ENCODE data around the gene APLN. TPM values are rescaled to one million over a fixed set of nuclear protein-coding genes. Genes with fewer than 3 reads are reported as not detected.

Gene APLN
- total and polyA plus RNA-seq, 9 of the 15 experiments (the other 6 are each of a cell fraction or from before 2014, with no cell fraction given): 0.04 to 0.06 TPM; not detected in 7

- ChIA-PET POLR2A (no interaction called here), CTCF (ENCODE audit: low intra/inter-chr PET ratio) (no interaction called here)
- Histone ChIP-seq H3K27ac (ENCODE audit: extremely low read depth, low read depth, low read length) (no peak overlapping the region), H3K27me3 (ENCODE audit: control insufficient read depth in 2 of 2, insufficient read depth in 2 of 2, low read length in 2 of 2) (peaks cover 5 to 45% of the 10 kb centered on the region in 2 experiments), H2AFZ (ENCODE audit: low read depth, low read length) (no peak overlapping the region), H3K4me2 (ENCODE audit: insufficient read depth, low read length) (no peak overlapping the region), H4K20me1 (replicated peaks; ENCODE audit: control insufficient read depth, insufficient read depth, low read length) (no peaks in the 10 kb centered on the region), H3K36me3 (ENCODE audit: control insufficient read depth, insufficient read depth, low read length) (no peaks in the 10 kb centered on the region), H3K9me3 (replicated peaks; ENCODE audit: control insufficient read depth, insufficient read depth, low read depth, low read length) (no peaks in the 10 kb centered on the region), H3K79me2 (ENCODE audit: control insufficient read depth, insufficient read depth, low read length) (no peaks in the 10 kb centered on the region), H3K9me1 (ENCODE audit: control insufficient read depth, insufficient read depth, low read length) (no peaks in the 10 kb centered on the region), H3K9ac (ENCODE audit: insufficient read depth in 1 of 2, low read depth in 2 of 2, low read length in 2 of 2) (no peak overlapping the region), H3K4me3 (no peak overlapping the region), H3K4me1 (replicated peaks in 1 of 2; ENCODE audit: control insufficient read depth in 2 of 2, insufficient read depth in 2 of 2, low read length in 2 of 2) (no peaks in the 10 kb centered on the region)
- no peak for ATAC-seq
- DNase-seq (ENCODE audit: extremely low read depth in 1 of 4, low spot score in 3 of 4): no peak
- TF ChIP-seq PTBP1 (IDR thresholded peaks at IDR 0.05; ENCODE audit: low read depth, low read length) (no peak), MBD1 (CRISPR knock-in tag; IDR thresholded peaks at IDR 0.05) (no peak), ZBED1 (IDR thresholded peaks at IDR 0.05) (no peak), MEF2D (tag; conservative IDR thresholded peaks at IDR 0.05; ENCODE audit: low read depth) (no peak), THRB (CRISPR knock-in tag; conservative IDR thresholded peaks at IDR 0.05) (no peak), XRCC3 (IDR thresholded peaks at IDR 0.05) (no peak), ZBTB17 (CRISPR knock-in tag; IDR thresholded peaks at IDR 0.05) (no peak), TAF1 (IDR thresholded peaks at IDR 0.05; ENCODE audit: control insufficient read depth, extremely low read depth, insufficient read depth, low read length, severe bottlenecking) (no peak), MAFK (IDR thresholded peaks at IDR 0.05; ENCODE audit: low read length) (no peak), RBM14 (IDR thresholded peaks at IDR 0.05; ENCODE audit: borderline replicate concordance, insufficient read depth, low read depth, low read length) (no peak), BHLHE40 (IDR thresholded peaks at IDR 0.05; ENCODE audit: low read length) (no peak), IFI16 (CRISPR knock-in tag; IDR thresholded peaks at IDR 0.05) (no peak), BACH1 (tag; IDR thresholded peaks at IDR 0.05) (no peak), SRSF7 (optimal IDR thresholded peaks at IDR 0.05; ENCODE audit: low read depth, low read length) (no peak), YBX1 (IDR thresholded peaks at IDR 0.05) (no peak), KDM2B (CRISPR knock-in tag; IDR thresholded peaks at IDR 0.05) (no peak), EZH2 (IDR thresholded peaks at IDR 0.05; ENCODE audit: borderline replicate concordance, low read depth, low read length) (no peak)
- TF ChIP-seq, protein P1, sequence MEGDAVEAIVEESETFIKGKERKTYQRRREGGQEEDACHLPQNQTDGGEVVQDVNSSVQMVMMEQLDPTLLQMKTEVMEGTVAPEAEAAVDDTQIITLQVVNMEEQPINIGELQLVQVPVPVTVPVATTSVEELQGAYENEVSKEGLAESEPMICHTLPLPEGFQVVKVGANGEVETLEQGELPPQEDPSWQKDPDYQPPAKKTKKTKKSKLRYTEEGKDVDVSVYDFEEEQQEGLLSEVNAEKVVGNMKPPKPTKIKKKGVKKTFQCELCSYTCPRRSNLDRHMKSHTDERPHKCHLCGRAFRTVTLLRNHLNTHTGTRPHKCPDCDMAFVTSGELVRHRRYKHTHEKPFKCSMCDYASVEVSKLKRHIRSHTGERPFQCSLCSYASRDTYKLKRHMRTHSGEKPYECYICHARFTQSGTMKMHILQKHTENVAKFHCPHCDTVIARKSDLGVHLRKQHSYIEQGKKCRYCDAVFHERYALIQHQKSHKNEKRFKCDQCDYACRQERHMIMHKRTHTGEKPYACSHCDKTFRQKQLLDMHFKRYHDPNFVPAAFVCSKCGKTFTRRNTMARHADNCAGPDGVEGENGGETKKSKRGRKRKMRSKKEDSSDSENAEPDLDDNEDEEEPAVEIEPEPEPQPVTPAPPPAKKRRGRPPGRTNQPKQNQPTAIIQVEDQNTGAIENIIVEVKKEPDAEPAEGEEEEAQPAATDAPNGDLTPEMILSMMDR (IDR thresholded peaks at IDR 0.05 in 2 of 3, conservative IDR thresholded peaks at IDR 0.05 in 1 of 3; ENCODE audit: insufficient read depth in 2 of 3, low read depth in 1 of 3, low read length in 3 of 3): no peak
- TF ChIP-seq, protein P2, sequence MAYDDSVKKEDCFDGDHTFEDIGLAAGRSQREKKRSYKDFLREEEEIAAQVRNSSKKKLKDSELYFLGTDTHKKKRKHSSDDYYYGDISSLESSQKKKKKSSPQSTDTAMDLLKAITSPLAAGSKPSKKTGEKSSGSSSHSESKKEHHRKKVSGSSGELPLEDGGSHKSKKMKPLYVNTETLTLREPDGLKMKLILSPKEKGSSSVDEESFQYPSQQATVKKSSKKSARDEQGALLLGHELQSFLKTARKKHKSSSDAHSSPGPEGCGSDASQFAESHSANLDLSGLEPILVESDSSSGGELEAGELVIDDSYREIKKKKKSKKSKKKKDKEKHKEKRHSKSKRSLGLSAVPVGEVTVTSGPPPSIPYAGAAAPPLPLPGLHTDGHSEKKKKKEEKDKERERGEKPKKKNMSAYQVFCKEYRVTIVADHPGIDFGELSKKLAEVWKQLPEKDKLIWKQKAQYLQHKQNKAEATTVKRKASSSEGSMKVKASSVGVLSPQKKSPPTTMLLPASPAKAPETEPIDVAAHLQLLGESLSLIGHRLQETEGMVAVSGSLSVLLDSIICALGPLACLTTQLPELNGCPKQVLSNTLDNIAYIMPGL (CRISPR knock-in tag; IDR thresholded peaks at IDR 0.05): no peak
- in situ Hi-C loops (cut with MboI) (no loop called here), intact Hi-C loops (cut with micrococcal nuclease) (no loop called here)
- FAIRE-seq: no peak
- no TSS peak for BruUV-seq (replicated peaks)
Observed at GRCh38 chrX:129698150-129698549, 43.4 kb upstream of the APLN start.
